WTC11 (cell line): ENCODE data around the gene NCKAP5. TPM values are rescaled to one million over a fixed set of nuclear protein-coding genes. Genes with fewer than 3 reads are reported as not detected.

ENCODE experiments used
- ATAC-seq: fragments of 200-7000 bp; cut with Tn5 transposase; 2 replicates; pipeline ENCODE4 v1.10.0; 2021; ENCODE audit warnings: mild to moderate bottlenecking, moderate library complexity
- CTCF ChIA-PET: fragments of 300-600 bp; sonication (Branson Sonifier 250); formaldehyde crosslinking; loops from one replicate; lab custom pipeline; 2021; ENCODE audit warnings: antibody characterized with exemption; lab: Charles Lee
- POLR2A ChIA-PET: fragments of 350-600 bp; sonication (Branson Sonifier 250); formaldehyde crosslinking; loops from one replicate; lab custom pipeline; 2021; ENCODE audit warnings: antibody characterized with exemption; lab: Charles Lee
- DNase-seq: peaks from one replicate; pipeline ENCODE4 v3.0.0; 2021; ENCODE audit warnings: low spot score
- H3K27ac Mint-ChIP-seq: 2 replicates; pipeline ENCODE4 v1.8.0; 2021; ENCODE audit warnings: mixed read lengths
- H3K27me3 Mint-ChIP-seq: 2 replicates; pipeline ENCODE4 v1.8.0; 2021; ENCODE audit warnings: low read depth, mild to moderate bottlenecking, moderate library complexity, mixed read lengths
- H3K36me3 Mint-ChIP-seq: 2 replicates; pipeline ENCODE4 v1.8.0; 2021; ENCODE audit warnings: mixed read lengths
- H3K4me1 Mint-ChIP-seq: 2 replicates; pipeline ENCODE4 v1.8.0; 2022; ENCODE audit warnings: mixed read lengths
- H3K4me3 Mint-ChIP-seq: 2 replicates; pipeline ENCODE4 v1.8.0; 2021; ENCODE audit warnings: mild to moderate bottlenecking, moderate library complexity, mixed read lengths
- H3K9me3 Mint-ChIP-seq: 2 replicates; pipeline ENCODE4 v1.8.0; 2021; ENCODE audit warnings: mixed read lengths
- E2F4 ChIP-seq: sonication (generic); formaldehyde crosslinking; IDR thresholded peaks from 2 replicates; pipeline ENCODE4 v1.8.1; 2022; ENCODE audit warnings: low read depth, mild to moderate bottlenecking, moderate library complexity, missing genetic modification reagents, borderline replicate concordance
- NFE2L1 ChIP-seq: sonication (generic); formaldehyde crosslinking; IDR thresholded peaks from 2 replicates; pipeline ENCODE4 v1.8.1; 2023; ENCODE audit warnings: missing genetic modification reagents
- PRDM15 ChIP-seq: sonication (generic); formaldehyde crosslinking; IDR thresholded peaks from 2 replicates; pipeline ENCODE4 v1.8.0; 2022; ENCODE audit warnings: missing genetic modification reagents
- ZBTB43 ChIP-seq: sonication (generic); formaldehyde crosslinking; IDR thresholded peaks from 2 replicates; pipeline ENCODE4 v1.8.1; 2023; ENCODE audit warnings: mild to moderate bottlenecking, missing genetic modification reagents
- ZNF121 ChIP-seq: sonication (generic); formaldehyde crosslinking; IDR thresholded peaks from 2 replicates; pipeline ENCODE4 v1.8.0; 2023; ENCODE audit warnings: missing genetic modification reagents
- ZNF281 ChIP-seq: sonication (generic); formaldehyde crosslinking; IDR thresholded peaks from 2 replicates; pipeline ENCODE4 v1.8.0; 2023; ENCODE audit warnings: mild to moderate bottlenecking, missing genetic modification reagents
- total RNA-seq: library from RNA; stranded (reverse); gene quantifications from 3 replicates; pipeline ENCODE4 v1.2.3, GENCODE V29; 2021
- TF ChIP-seq, protein P1 (sequence below): sonication (generic); formaldehyde crosslinking; IDR thresholded peaks from 2 replicates; pipeline ENCODE4 v1.8.1; 2023; ENCODE audit warnings: mild to moderate bottlenecking, moderate library complexity, missing genetic modification reagents
- TF ChIP-seq, protein P2 (sequence below): sonication (generic); formaldehyde crosslinking; conservative IDR thresholded peaks from 2 replicates; pipeline ENCODE4 v1.8.1; 2023; ENCODE audit warnings: mild to moderate bottlenecking, low read depth, missing genetic modification reagents, moderate library complexity

The NCKAP5 gene
- total RNA-seq, 1 experiment from 2014 or later, result 0.55 TPM

- TF ChIP-seq, protein P1, sequence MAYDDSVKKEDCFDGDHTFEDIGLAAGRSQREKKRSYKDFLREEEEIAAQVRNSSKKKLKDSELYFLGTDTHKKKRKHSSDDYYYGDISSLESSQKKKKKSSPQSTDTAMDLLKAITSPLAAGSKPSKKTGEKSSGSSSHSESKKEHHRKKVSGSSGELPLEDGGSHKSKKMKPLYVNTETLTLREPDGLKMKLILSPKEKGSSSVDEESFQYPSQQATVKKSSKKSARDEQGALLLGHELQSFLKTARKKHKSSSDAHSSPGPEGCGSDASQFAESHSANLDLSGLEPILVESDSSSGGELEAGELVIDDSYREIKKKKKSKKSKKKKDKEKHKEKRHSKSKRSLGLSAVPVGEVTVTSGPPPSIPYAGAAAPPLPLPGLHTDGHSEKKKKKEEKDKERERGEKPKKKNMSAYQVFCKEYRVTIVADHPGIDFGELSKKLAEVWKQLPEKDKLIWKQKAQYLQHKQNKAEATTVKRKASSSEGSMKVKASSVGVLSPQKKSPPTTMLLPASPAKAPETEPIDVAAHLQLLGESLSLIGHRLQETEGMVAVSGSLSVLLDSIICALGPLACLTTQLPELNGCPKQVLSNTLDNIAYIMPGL (CRISPR knock-in tag), result no peak
- no peak for TF ChIP-seq ZNF281
These were observed 2.3 kb upstream of the NCKAP5 start (continued) for GRCh38 chr2:133570542-133570941.

GRCh38 chr2:133569286-133569830 lies 1.1 kb upstream of the NCKAP5 start:
- Mint-ChIP-seq H3K27ac (no peak overlapping the region), H3K4me1 (peaks cover 72% of the 10 kb centered on the region), H3K27me3 (no peaks in the 10 kb centered on the region), H3K9me3 (no peaks in the 10 kb centered on the region), H3K36me3 (no peaks in the 10 kb centered on the region), H3K4me3 (no peak overlapping the region)
- CTCF ChIA-PET, result interaction anchor here (1.0 kb wide), 1 partner anchor 50 kb away, joined by 6 read pairs; no protein-coding TSS in a partner anchor
- POLR2A ChIA-PET, result no interaction called here
- DNase-seq, result no peak
- TF ChIP-seq ZNF121 (CRISPR knock-in tag), result no peak
- no peak for TF ChIP-seq PRDM15 (CRISPR knock-in tag)
- TF ChIP-seq ZBTB43 (CRISPR knock-in tag), result no peak
- TF ChIP-seq NFE2L1 (CRISPR knock-in tag), result no peak
- TF ChIP-seq, protein P1 (CRISPR knock-in tag), result no peak
- no peak for TF ChIP-seq E2F4 (CRISPR knock-in tag)
- TF ChIP-seq, protein P2, sequence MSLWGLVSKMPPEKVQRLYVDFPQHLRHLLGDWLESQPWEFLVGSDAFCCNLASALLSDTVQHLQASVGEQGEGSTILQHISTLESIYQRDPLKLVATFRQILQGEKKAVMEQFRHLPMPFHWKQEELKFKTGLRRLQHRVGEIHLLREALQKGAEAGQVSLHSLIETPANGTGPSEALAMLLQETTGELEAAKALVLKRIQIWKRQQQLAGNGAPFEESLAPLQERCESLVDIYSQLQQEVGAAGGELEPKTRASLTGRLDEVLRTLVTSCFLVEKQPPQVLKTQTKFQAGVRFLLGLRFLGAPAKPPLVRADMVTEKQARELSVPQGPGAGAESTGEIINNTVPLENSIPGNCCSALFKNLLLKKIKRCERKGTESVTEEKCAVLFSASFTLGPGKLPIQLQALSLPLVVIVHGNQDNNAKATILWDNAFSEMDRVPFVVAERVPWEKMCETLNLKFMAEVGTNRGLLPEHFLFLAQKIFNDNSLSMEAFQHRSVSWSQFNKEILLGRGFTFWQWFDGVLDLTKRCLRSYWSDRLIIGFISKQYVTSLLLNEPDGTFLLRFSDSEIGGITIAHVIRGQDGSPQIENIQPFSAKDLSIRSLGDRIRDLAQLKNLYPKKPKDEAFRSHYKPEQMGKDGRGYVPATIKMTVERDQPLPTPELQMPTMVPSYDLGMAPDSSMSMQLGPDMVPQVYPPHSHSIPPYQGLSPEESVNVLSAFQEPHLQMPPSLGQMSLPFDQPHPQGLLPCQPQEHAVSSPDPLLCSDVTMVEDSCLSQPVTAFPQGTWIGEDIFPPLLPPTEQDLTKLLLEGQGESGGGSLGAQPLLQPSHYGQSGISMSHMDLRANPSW, result no peak
- TF ChIP-seq, all 79 proteins: peak for 0
- ATAC-seq, result no peak
